ENCODE measurements around the gene ZNF888. TPM values are rescaled to one million over a fixed set of nuclear protein-coding genes. Genes with fewer than 3 reads are reported as not detected.

The ZNF888 gene
- 0.82 and 4.7 TPM in 2 replicates for total RNA-seq (ENCODE audit: low replicate concordance)

- peak within 1 kb of the TSS; percentile 85 for H3K4me3 ChIP-seq (ENCODE audit: low read depth, low read length)
- peak; percentile 75 for DNase-seq (ENCODE audit: low read depth)
Measured at GRCh38 chr19:52922841-52923777, at the start of gene ZNF888. Gene ZNF888 (minus strand): TSS chr19:52923428. CDS start chr19:52917873, 5,555 bp downstream.

GRCh38 chr19:52967772-52968171 is 44.5 kb upstream of the ZNF888 start:
- no peak for TF ChIP-seq CTCF (IDR thresholded peaks at IDR 0.05; ENCODE audit: insufficient read depth, low read length)
- H3K4me3 ChIP-seq (ENCODE audit: low read depth, low read length): no peak overlapping the region
- DNase-seq (ENCODE audit: low read depth): no peak

More at GRCh38 chr19:52922841-52923777, at the start of gene ZNF888:
- no peak for TF ChIP-seq CTCF (IDR thresholded peaks at IDR 0.05; ENCODE audit: insufficient read depth, low read length)

- no peak for TF ChIP-seq CTCF (IDR thresholded peaks at IDR 0.05; ENCODE audit: insufficient read depth, low read length)
- no peak for DNase-seq (ENCODE audit: low read depth)
- H3K4me3 ChIP-seq (ENCODE audit: low read depth, low read length): peak overlapping the region; percentile 80
Measured at GRCh38 chr19:52963247-52963618, 40.0 kb upstream of the ZNF888 start.

- DNase-seq (ENCODE audit: low read depth): peak; percentile 89
- H3K4me3 ChIP-seq (ENCODE audit: low read depth, low read length): peak within 1 kb of the TSS; percentile 80
- no peak for TF ChIP-seq CTCF (IDR thresholded peaks at IDR 0.05; ENCODE audit: insufficient read depth, low read length)
Measured at GRCh38 chr19:52962394-52963246, 39.4 kb upstream of the ZNF888 start, which contains the start of gene ZNF816. Gene ZNF816 (minus strand): TSS chr19:52962881. CDS start chr19:52956089, 6,792 bp downstream.

GRCh38 chr19:52961981-52962380 is 38.8 kb upstream of the ZNF888 start:
- DNase-seq (ENCODE audit: low read depth): no peak
- H3K4me3 ChIP-seq (ENCODE audit: low read depth, low read length): peak overlapping the region; percentile 80
- no peak for TF ChIP-seq CTCF (IDR thresholded peaks at IDR 0.05; ENCODE audit: insufficient read depth, low read length)

GRCh38 chr19:52959613-52960295 is 36.5 kb upstream of the ZNF888 start:
- no peak for TF ChIP-seq CTCF (IDR thresholded peaks at IDR 0.05; ENCODE audit: insufficient read depth, low read length)
- DNase-seq (ENCODE audit: low read depth): no peak
- H3K4me3 ChIP-seq (ENCODE audit: low read depth, low read length): no peak overlapping the region
